ENCODE measurements around the gene AARS2. TPM values are rescaled to one million over a fixed set of nuclear protein-coding genes. Genes with fewer than 3 reads are reported as not detected.

AARS2 gene
- total and polyA plus RNA-seq, 2 of the 4 experiments (the other 2 are of a cell fraction) = 9.1 to 10.4 TPM

- Histone ChIP-seq H3K4me1 (ENCODE audit: control insufficient read depth, insufficient read depth, low read length) (peaks cover 5% of the 10 kb centered on the region), H2AFZ (replicated peaks; ENCODE audit: low read length, poor library complexity) (no peak overlapping the region), H4K5ac (ENCODE audit: low read depth, low read length) (no peak overlapping the region), H3K18ac (ENCODE audit: low read depth, low read length) (no peak overlapping the region), H3K9me3 (ENCODE audit: control insufficient read depth, insufficient read depth, low read length) (no peaks in the 10 kb centered on the region), H3K36me3 (ENCODE audit: control insufficient read depth, insufficient read depth, low read length) (peaks cover 5% of the 10 kb centered on the region), H3K4me3 (ENCODE audit: insufficient read depth, low read depth, low read length) (no peak overlapping the region), H3K23ac (ENCODE audit: low read depth, low read length) (no peak overlapping the region), H2AK9ac (replicated peaks; ENCODE audit: low read depth, low read length, poor library complexity) (no peak overlapping the region), H4K8ac (ENCODE audit: low read depth in 2 of 2, low read length in 2 of 2) (no peak overlapping the region), H3K14ac (replicated peaks; ENCODE audit: low read depth, low read length) (no peak overlapping the region), H3K27me3 (ENCODE audit: control insufficient read depth, insufficient read depth, low read length) (peaks cover 27% of the 10 kb centered on the region), H2BK120ac (ENCODE audit: low read depth, low read length) (no peak overlapping the region), H3K9ac (ENCODE audit: low read depth, low read length) (no peak overlapping the region), H4K20me1 (ENCODE audit: insufficient read depth, low read length) (no peaks in the 10 kb centered on the region), H3K79me1 (ENCODE audit: low read depth in 1 of 2, low read length in 2 of 2) (peaks cover 16 to 21% of the 10 kb centered on the region in 2 experiments), H2BK15ac (ENCODE audit: low read depth, low read length) (no peak overlapping the region), H2AK5ac (ENCODE audit: low read depth, low read length) (no peak overlapping the region), H3K56ac (ENCODE audit: extremely low read depth, insufficient read depth, low read length) (no peak overlapping the region), H3K4ac (ENCODE audit: low read depth, low read length) (no peak overlapping the region), H3K9me1 (ENCODE audit: insufficient read depth, low read length) (peaks cover 7% of the 10 kb centered on the region), H2BK5ac (ENCODE audit: low read depth, low read length, poor library complexity, severe bottlenecking) (no peak overlapping the region), H4K91ac (ENCODE audit: insufficient read depth, low read depth, low read length) (no peak overlapping the region), H3K27ac (ENCODE audit: insufficient read depth, low read length) (no peak overlapping the region), H2BK20ac (ENCODE audit: low read depth, low read length) (no peak overlapping the region), H3K4me2 (ENCODE audit: low read depth, low read length) (no peak overlapping the region)
- CTCF ChIA-PET = no interaction called here
- in situ Hi-C loops (cut with MboI; ENCODE audit: low sequenced_read_pairs) = no loop called here
- POLR2A ChIA-PET (ENCODE audit: unreplicated experiment) = no interaction called here
- ATAC-seq (ENCODE audit: low read depth) = no peak
- intact Hi-C loops (cut with micrococcal nuclease) = no loop called here
- DNase-seq = no peak
- dilution Hi-C loops (cut with HindIII; ENCODE audit: low sequenced_read_pairs, unreplicated experiment) = no loop called here
- TF ChIP-seq RFX5 (IDR thresholded peaks at IDR 0.05; ENCODE audit: low read depth, low read length) = no peak
- no peak for TF ChIP-seq SMC3 (IDR thresholded peaks at IDR 0.05; ENCODE audit: low read depth, low read length)
- BruUV-seq (replicated peaks) = no TSS peak
- no CpG with 5 or more reads among the region's 5 CpGs for WGBS, 2 experiments (ENCODE audit: extremely low coverage in 2 of 2, insufficient read length in 1 of 2)
Measured at GRCh38 chr6:44315951-44316350, 2.8 kb upstream of the AARS2 start.

Measured in IMR-90 (cell line).